ENCODE results near the gene CNDP2.
"Not testable (repeated sequence)": the region's sequence is repeated elsewhere in the genome, so short reads cannot be mapped to it uniquely, and the experiment has no call there.

The CNDP2 gene

GRCh38 chr18:74518456-74519295, 22.5 kb downstream of the CNDP2 start:
- H3K27ac ChIP-seq: no peak overlapping the region
- TF ChIP-seq, protein P1, sequence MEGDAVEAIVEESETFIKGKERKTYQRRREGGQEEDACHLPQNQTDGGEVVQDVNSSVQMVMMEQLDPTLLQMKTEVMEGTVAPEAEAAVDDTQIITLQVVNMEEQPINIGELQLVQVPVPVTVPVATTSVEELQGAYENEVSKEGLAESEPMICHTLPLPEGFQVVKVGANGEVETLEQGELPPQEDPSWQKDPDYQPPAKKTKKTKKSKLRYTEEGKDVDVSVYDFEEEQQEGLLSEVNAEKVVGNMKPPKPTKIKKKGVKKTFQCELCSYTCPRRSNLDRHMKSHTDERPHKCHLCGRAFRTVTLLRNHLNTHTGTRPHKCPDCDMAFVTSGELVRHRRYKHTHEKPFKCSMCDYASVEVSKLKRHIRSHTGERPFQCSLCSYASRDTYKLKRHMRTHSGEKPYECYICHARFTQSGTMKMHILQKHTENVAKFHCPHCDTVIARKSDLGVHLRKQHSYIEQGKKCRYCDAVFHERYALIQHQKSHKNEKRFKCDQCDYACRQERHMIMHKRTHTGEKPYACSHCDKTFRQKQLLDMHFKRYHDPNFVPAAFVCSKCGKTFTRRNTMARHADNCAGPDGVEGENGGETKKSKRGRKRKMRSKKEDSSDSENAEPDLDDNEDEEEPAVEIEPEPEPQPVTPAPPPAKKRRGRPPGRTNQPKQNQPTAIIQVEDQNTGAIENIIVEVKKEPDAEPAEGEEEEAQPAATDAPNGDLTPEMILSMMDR (conservative IDR thresholded peaks at IDR 0.05): no peak
- no peak for TF ChIP-seq ZFX (IDR thresholded peaks at IDR 0.05)

DNA sequence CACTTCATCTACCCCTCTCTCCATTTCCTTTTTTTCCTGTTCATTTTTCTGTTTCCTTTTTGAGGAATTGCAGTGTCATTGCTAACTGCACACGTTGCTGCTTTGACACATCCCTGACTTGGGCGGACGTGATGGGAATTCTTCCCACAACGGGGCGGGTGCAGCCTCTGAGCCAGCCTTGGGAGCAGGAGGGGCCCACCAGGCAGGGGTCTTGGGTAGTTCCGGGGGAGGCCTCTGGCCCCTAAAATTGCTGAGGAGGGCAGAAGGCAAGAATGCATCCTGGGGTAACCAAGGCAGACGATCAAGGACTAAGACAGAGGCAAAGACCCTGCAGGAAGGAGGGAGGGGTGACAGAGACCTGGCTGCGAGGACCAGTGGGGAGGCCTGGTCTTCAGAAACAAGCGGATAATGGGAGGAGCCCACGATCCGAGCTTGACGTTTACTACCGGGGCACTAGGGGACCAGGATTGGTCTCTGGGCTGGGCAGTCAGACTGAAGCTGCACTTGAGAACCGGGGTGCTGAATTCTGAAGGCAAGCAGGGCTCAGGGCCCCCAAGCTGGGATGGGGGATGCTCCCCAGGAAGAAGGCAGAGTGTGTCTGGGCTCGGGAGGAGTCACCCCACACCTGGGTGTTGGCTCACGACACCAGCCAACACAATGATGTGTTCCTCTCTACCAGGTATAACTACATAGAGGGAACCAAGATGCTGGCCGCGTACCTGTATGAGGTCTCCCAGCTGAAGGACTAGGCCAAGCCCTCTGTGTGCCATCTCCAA, 23.3 kb downstream of the CNDP2 start:
- H3K27ac ChIP-seq: no peak overlapping the region
- TF ChIP-seq, protein P1 (conservative IDR thresholded peaks at IDR 0.05): no peak
- no peak for TF ChIP-seq ZFX (IDR thresholded peaks at IDR 0.05)

GRCh38 chr18:74520096-74520833, 24.1 kb downstream of the CNDP2 start:
- TF ChIP-seq, protein P1 (conservative IDR thresholded peaks at IDR 0.05): no peak
- no peak for TF ChIP-seq ZFX (IDR thresholded peaks at IDR 0.05)
- H3K27ac ChIP-seq: no peak overlapping the region

- TF ChIP-seq, protein P1 (conservative IDR thresholded peaks at IDR 0.05): no peak
- TF ChIP-seq ZFX (IDR thresholded peaks at IDR 0.05): no peak
- no peak overlapping the region for H3K27ac ChIP-seq
Measured at GRCh38 chr18:74521068-74521725, 25.0 kb downstream of the CNDP2 start.

- TF ChIP-seq, protein P1 (conservative IDR thresholded peaks at IDR 0.05): no peak
- no peak for TF ChIP-seq ZFX (IDR thresholded peaks at IDR 0.05)
- H3K27ac ChIP-seq: no peak overlapping the region
Measured at GRCh38 chr18:74522635-74523548, 26.7 kb downstream of the CNDP2 start.

DNA sequence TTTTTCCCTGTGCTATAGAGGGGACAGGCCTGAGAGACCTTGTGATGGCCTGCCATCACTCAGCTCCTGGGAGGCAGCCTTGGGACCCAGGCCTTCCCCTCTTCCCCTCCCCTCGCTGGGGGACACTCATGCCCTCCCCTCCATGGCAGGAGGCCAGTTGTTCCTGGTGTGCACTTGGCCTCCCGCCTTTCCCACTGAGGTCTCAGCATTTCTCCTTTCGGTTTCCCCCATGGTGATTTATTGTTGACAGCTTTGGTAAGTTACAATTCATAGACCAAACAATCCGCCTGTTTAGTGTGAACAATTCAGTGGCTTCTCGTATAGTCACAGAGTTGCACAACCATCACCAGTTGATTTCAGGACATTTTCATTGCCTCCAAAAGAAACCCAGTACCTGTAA, 27.9 kb downstream of the CNDP2 start:
- H3K27ac ChIP-seq: no peak overlapping the region
- no peak for TF ChIP-seq ZFX (IDR thresholded peaks at IDR 0.05)
- TF ChIP-seq, protein P1 (conservative IDR thresholded peaks at IDR 0.05): no peak

- not testable (repeated sequence) for H3K27ac ChIP-seq
Measured at GRCh38 chr18:74524915-74525314, 28.8 kb downstream of the CNDP2 start.

All from C4-2B (cell line).